GM23248 (cell line): ENCODE results near the gene CLRN1.

ENCODE experiments used
- EZH2 ChIP-seq: fragments of 200-600 bp; sonication (generic); IDR thresholded peaks from 2 replicates; pipeline ENCODE4 v1.6.1; 2018; ENCODE audit warnings: antibody characterized with exemption, mild to moderate bottlenecking; ENCODE audit not compliant: insufficient read depth, poor library complexity, severe bottlenecking
- EZH2phosphoT487 ChIP-seq: fragments of 200-600 bp; sonication (generic); IDR thresholded peaks from 2 replicates; pipeline ENCODE4 v1.6.1; 2018; ENCODE audit warnings: antibody characterized with exemption, moderate library complexity, mild to moderate bottlenecking, low read depth; ENCODE audit not compliant: insufficient read depth

GRCh38 chr3:150913133-150913922 is 59.2 kb downstream of the CLRN1 start:
- TF ChIP-seq EZH2 (no peak), EZH2phosphoT487 (no peak)
